Endothelial cell of hepatic sinusoid (primary cell): Measurements from ENCODE around the gene METTL25B.

Experiments
- in situ Hi-C: cut with HindIII; loops from 2 replicates; pipeline ENCODE4 v1.10.0; 2017; ENCODE audit warnings: low sequenced_read_pairs

Gene METTL25B

GRCh38 chr1:156727926-156728598 lies at the start of gene METTL25B:
METTL25B (plus strand) TSS chr1:156728469; CDS start chr1:156729105, 636 bp downstream.
- in situ Hi-C loops = loop anchor here (5.0 kb wide), 1 partner anchor 36 kb away; no protein-coding TSS in a partner anchor

- in situ Hi-C loops = loop anchor here (5.0 kb wide), 1 partner anchor 53 kb away; no protein-coding TSS in a partner anchor
These were observed 48.2 kb upstream of the METTL25B start for GRCh38 chr1:156680056-156680455.

- in situ Hi-C loops = loop anchor here (5.0 kb wide), 1 partner anchor 54 kb away; no protein-coding TSS in a partner anchor
These were observed 46.9 kb upstream of the METTL25B start for GRCh38 chr1:156681196-156681960.

GRCh38 chr1:156682166-156682890 lies 45.9 kb upstream of the METTL25B start:
- in situ Hi-C loops = loop anchor here (5.0 kb wide), 1 partner anchor 55 kb away; no protein-coding TSS in a partner anchor

- in situ Hi-C loops = loop anchor here (5.0 kb wide), 1 partner anchor 57 kb away; no protein-coding TSS in a partner anchor
These were observed 44.0 kb upstream of the METTL25B start for GRCh38 chr1:156684227-156684782.

GRCh38 chr1:156689035-156689952 lies 39.0 kb upstream of the METTL25B start:
- in situ Hi-C loops = no loop called here

GRCh38 chr1:156689953-156690674 lies 38.2 kb upstream of the METTL25B start:
- in situ Hi-C loops = loop anchor here (5.0 kb wide), 1 partner anchor 37 kb away; the partner anchor contains the start of genes ISG20L2 and METTL25B

GRCh38 chr1:156690675-156691036 lies 37.6 kb upstream of the METTL25B start:
- in situ Hi-C loops = loop anchor here (5.0 kb wide), 1 partner anchor 37 kb away; the partner anchor contains the start of genes ISG20L2 and METTL25B

- in situ Hi-C loops = loop anchor here (5.0 kb wide), 1 partner anchor 36 kb away; the partner anchor contains the start of genes ISG20L2 and METTL25B
These were observed 37.1 kb upstream of the METTL25B start for GRCh38 chr1:156691191-156691590.

GRCh38 chr1:156691665-156692440 lies 36.4 kb upstream of the METTL25B start:
- in situ Hi-C loops = loop anchor here (5.0 kb wide), 1 partner anchor 35 kb away; the partner anchor contains the start of genes ISG20L2 and METTL25B

GRCh38 chr1:156692441-156692924 lies 35.8 kb upstream of the METTL25B start:
- in situ Hi-C loops = loop anchor here (5.0 kb wide), 1 partner anchor 35 kb away; the partner anchor contains the start of genes ISG20L2 and METTL25B

GRCh38 chr1:156692925-156693847 lies 35.1 kb upstream of the METTL25B start:
- in situ Hi-C loops = loop anchor here (5.0 kb wide), 1 partner anchor 34 kb away; the partner anchor contains the start of genes ISG20L2 and METTL25B

GRCh38 chr1:156693848-156694689 lies 34.2 kb upstream of the METTL25B start:
- in situ Hi-C loops = loop anchor here (5.0 kb wide), 1 partner anchor 33 kb away; the partner anchor contains the start of genes ISG20L2 and METTL25B

GRCh38 chr1:156694690-156694962 lies 33.6 kb upstream of the METTL25B start:
- in situ Hi-C loops = loop anchor here (5.0 kb wide), 1 partner anchor 33 kb away; the partner anchor contains the start of genes ISG20L2 and METTL25B

- in situ Hi-C loops = no loop called here
These were observed 31.5 kb upstream of the METTL25B start for GRCh38 chr1:156696755-156697154.

GRCh38 chr1:156697481-156697880 lies 30.8 kb upstream of the METTL25B start:
- in situ Hi-C loops = no loop called here
